SK-N-SH treated with all-trans-retinoic acid at 6 μM for 48 hours (cell line): ENCODE measurements around the gene ADAMTS9.

Experiments
- ARNTL ChIP-seq: fragments of 450-650 bp; formaldehyde crosslinking; IDR thresholded peaks from 2 replicates; pipeline ENCODE4 v1.5.0; 2020; ENCODE audit warnings: low read depth, mild to moderate bottlenecking, moderate library complexity, borderline replicate concordance
- BACH2 ChIP-seq: fragments of 250-450 bp; sonication (Bioruptor Pico); IDR thresholded peaks from 2 replicates; pipeline ENCODE4 v1.9.0; 2021; ENCODE audit warnings: mild to moderate bottlenecking, borderline replicate concordance
- CSDC2 ChIP-seq: fragments of 250-450 bp; sonication (Bioruptor Pico); IDR thresholded peaks from 2 replicates; pipeline ENCODE4 v1.5.0; 2020; ENCODE audit warnings: mild to moderate bottlenecking, moderate library complexity
- CSRNP3 ChIP-seq: fragments of 250-450 bp; sonication (Bioruptor Pico); IDR thresholded peaks from 2 replicates; pipeline ENCODE4 v1.5.1; 2021; ENCODE audit warnings: mild to moderate bottlenecking, moderate library complexity
- ISL1 ChIP-seq: fragments of 250-450 bp; sonication (Bioruptor Pico); IDR thresholded peaks from 2 replicates; pipeline ENCODE4 v2.1.2; 2022; ENCODE audit warnings: mild to moderate bottlenecking, moderate library complexity
- OSR1 ChIP-seq: fragments of 250-450 bp; sonication (Bioruptor Pico); IDR thresholded peaks from 2 replicates; pipeline ENCODE4 v1.8.0; 2022; ENCODE audit warnings: moderate library complexity, mild to moderate bottlenecking, inconsistent platforms
- PATZ1 ChIP-seq: fragments of 250-450 bp; sonication (Bioruptor Pico); IDR thresholded peaks from 2 replicates; pipeline ENCODE4 v1.8.0; 2020; ENCODE audit warnings: mild to moderate bottlenecking, moderate library complexity, borderline replicate concordance
- PPARA ChIP-seq: fragments of 250-450 bp; sonication (Bioruptor Pico); IDR thresholded peaks from 2 replicates; pipeline ENCODE4 v1.5.0; 2020; ENCODE audit warnings: mild to moderate bottlenecking, borderline replicate concordance
- RARB ChIP-seq: fragments of 250-450 bp; sonication (Bioruptor Pico); IDR thresholded peaks from 2 replicates; pipeline ENCODE4 v1.8.0; 2021; ENCODE audit warnings: mild to moderate bottlenecking, moderate library complexity
- SNAI2 ChIP-seq: fragments of 250-450 bp; sonication (Bioruptor Pico); IDR thresholded peaks from 2 replicates; pipeline ENCODE4 v1.5.0; 2020; ENCODE audit warnings: mild to moderate bottlenecking, moderate library complexity
- TSHZ2 ChIP-seq: fragments of 250-450 bp; sonication (Bioruptor Pico); IDR thresholded peaks from 2 replicates; pipeline ENCODE4 v1.5.0; 2020; ENCODE audit warnings: mild to moderate bottlenecking, moderate library complexity
- ZFP30 ChIP-seq: fragments of 450-650 bp; formaldehyde crosslinking; IDR thresholded peaks from 2 replicates; pipeline ENCODE4 v1.5.0; 2022; ENCODE audit warnings: mild to moderate bottlenecking, moderate library complexity

GRCh38 chr3:64653101-64653500, 34.7 kb downstream of the ADAMTS9 start:
- no peak for TF ChIP-seq ARNTL (CRISPR knock-in tag)
- no peak for TF ChIP-seq TSHZ2 (CRISPR knock-in tag)
- no peak for TF ChIP-seq PATZ1 (CRISPR knock-in tag)
- TF ChIP-seq ZFP30 (CRISPR knock-in tag): no peak
- TF ChIP-seq SNAI2 (CRISPR knock-in tag): no peak
- TF ChIP-seq ISL1 (CRISPR knock-in tag): no peak
- TF ChIP-seq RARB: no peak
- TF ChIP-seq CSRNP3 (CRISPR knock-in tag): no peak
- TF ChIP-seq OSR1: no peak
- TF ChIP-seq BACH2 (CRISPR knock-in tag): no peak
- no peak for TF ChIP-seq CSDC2
- TF ChIP-seq PPARA: no peak
